Measurements from ENCODE around the gene PRMT7.

The PRMT7 gene

DNA sequence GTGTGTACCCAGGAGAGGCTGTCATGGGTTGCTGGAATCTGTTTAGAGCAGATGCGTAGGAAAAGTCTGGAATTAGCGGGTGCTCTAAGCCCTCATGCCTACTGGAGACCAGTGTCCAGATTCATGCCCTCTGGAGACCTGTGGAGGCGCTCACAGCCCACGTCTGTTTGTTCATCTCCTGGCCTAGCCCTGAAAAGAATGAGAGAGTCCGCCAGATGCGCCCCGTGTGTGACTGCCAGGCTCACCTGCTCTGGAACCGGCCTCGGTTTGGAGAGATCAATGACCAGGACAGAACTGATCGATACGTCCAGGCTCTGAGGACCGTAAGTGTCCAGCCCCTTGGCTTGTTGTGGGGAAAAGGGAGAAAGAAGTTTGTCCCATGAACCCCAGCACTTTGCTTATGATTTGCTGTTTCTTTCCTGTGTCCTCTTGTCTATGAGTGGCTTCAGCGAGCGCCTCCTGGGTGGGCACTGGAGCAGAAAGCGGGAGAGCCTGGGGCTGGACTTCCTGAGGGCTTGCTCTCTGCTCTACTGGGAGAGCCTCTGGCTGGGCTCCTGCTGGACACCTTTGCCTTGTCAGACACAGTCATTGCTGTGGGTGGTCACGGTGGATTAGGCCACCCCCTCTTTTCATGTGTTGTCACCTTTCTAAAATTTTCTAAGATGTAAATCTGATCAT, 35.3 kb downstream of the PRMT7 start:
- H3K36me3 ChIP-seq (ENCODE audit: control insufficient read depth in 1 of 2, insufficient read depth in 2 of 2, low read length in 2 of 2) = peaks cover 20 to 68% of the 10 kb centered on the region in 2 donors
- H3K9ac ChIP-seq (ENCODE audit: low read depth in 1 of 2, low read length in 2 of 2) = no peak overlapping the region

DNA sequence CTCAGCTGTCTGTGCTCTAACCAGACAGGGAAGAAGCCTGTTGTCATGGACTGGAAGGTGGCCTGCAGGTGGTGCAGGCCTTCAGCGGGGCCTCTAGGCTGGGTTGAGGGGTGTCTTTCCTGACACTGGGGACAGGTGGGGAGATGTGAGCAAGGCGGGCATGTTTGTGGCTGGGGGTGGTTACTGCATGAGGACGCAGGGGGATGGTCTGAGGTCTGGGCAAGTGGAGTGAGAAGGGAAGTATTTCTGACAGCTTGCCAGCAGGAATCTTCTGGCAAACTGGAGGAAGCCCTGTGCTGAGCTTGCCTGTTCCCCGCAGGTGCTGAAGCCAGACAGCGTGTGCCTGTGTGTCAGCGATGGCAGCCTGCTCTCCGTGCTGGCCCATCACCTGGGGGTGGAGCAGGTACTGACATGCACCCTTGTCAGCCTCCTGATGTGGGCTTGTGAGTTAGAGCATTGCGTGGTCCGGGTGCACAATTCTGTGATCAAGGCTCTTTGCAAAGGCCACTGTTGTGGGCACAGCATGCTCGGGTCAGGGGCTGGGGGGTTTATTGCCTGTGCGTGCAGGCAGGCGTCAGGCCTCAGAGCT, 36.2 kb downstream of the PRMT7 start:
- Histone ChIP-seq H3K9ac (ENCODE audit: low read depth in 1 of 2, low read length in 2 of 2) (no peak overlapping the region), H3K27me3 (ENCODE audit: control insufficient read depth in 1 of 2, insufficient read depth in 2 of 2, low read length in 2 of 2) (no peaks in the 10 kb centered on the region), H3K9me3 (ENCODE audit: control insufficient read depth in 1 of 2, low read length in 2 of 2) (no peaks in the 10 kb centered on the region), H3K27ac (ENCODE audit: low read depth, low read length) (no peak overlapping the region), H3K4me3 (ENCODE audit: low read depth in 1 of 2, low read length in 2 of 2) (no peak overlapping the region), H3K36me3 (ENCODE audit: control insufficient read depth in 1 of 2, insufficient read depth in 2 of 2, low read length in 2 of 2) (peaks cover 19 to 67% of the 10 kb centered on the region in 2 donors), H3K4me1 (ENCODE audit: control insufficient read depth in 1 of 2, insufficient read depth in 2 of 2, low read length in 2 of 2) (peaks cover 4 to 5% of the 10 kb centered on the region in 2 donors)

More for the DNA sequence above, 35.3 kb downstream of the PRMT7 start:
- Histone ChIP-seq H3K9me3 (ENCODE audit: control insufficient read depth in 1 of 2, low read length in 2 of 2) (no peaks in the 10 kb centered on the region), H3K4me1 (ENCODE audit: control insufficient read depth in 1 of 2, insufficient read depth in 2 of 2, low read length in 2 of 2) (no peaks in the 10 kb centered on the region), H3K4me3 (ENCODE audit: low read depth in 1 of 2, low read length in 2 of 2) (no peak overlapping the region), H3K27me3 (ENCODE audit: control insufficient read depth in 1 of 2, insufficient read depth in 2 of 2, low read length in 2 of 2) (no peaks in the 10 kb centered on the region), H3K27ac (ENCODE audit: low read depth, low read length) (no peak overlapping the region)

DNA sequence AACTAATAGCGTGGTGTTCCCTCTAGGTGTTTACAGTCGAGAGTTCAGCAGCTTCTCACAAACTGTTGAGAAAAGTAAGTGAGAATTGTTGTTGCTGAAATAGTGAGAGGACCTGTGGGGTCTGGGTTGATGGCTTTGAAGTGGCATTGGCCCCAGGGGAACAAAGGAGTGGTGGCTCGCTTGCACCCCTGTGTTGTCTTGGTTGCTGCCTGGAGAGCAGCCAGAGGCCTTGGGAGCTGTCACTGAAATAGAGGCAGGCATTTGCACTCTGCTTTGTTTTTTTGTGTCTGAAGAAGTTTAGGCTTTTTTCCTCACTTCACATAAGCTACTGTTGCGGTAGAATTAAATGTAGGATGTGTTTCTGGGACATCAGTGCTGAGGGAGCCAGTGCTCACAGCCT, 36.8 kb downstream of the PRMT7 start:
- Histone ChIP-seq H3K27me3 (ENCODE audit: control insufficient read depth in 1 of 2, insufficient read depth in 2 of 2, low read length in 2 of 2) (no peaks in the 10 kb centered on the region), H3K9me3 (ENCODE audit: control insufficient read depth in 1 of 2, low read length in 2 of 2) (no peaks in the 10 kb centered on the region), H3K27ac (ENCODE audit: low read depth, low read length) (no peak overlapping the region), H3K36me3 (ENCODE audit: control insufficient read depth in 1 of 2, insufficient read depth in 2 of 2, low read length in 2 of 2) (peaks cover 19 to 67% of the 10 kb centered on the region in 2 donors), H3K4me3 (ENCODE audit: low read depth in 1 of 2, low read length in 2 of 2) (no peak overlapping the region), H3K9ac (ENCODE audit: low read depth in 1 of 2, low read length in 2 of 2) (no peak overlapping the region), H3K4me1 (ENCODE audit: control insufficient read depth in 1 of 2, insufficient read depth in 2 of 2, low read length in 2 of 2) (peaks cover 8% of the 10 kb centered on the region in 2 donors)

DNA sequence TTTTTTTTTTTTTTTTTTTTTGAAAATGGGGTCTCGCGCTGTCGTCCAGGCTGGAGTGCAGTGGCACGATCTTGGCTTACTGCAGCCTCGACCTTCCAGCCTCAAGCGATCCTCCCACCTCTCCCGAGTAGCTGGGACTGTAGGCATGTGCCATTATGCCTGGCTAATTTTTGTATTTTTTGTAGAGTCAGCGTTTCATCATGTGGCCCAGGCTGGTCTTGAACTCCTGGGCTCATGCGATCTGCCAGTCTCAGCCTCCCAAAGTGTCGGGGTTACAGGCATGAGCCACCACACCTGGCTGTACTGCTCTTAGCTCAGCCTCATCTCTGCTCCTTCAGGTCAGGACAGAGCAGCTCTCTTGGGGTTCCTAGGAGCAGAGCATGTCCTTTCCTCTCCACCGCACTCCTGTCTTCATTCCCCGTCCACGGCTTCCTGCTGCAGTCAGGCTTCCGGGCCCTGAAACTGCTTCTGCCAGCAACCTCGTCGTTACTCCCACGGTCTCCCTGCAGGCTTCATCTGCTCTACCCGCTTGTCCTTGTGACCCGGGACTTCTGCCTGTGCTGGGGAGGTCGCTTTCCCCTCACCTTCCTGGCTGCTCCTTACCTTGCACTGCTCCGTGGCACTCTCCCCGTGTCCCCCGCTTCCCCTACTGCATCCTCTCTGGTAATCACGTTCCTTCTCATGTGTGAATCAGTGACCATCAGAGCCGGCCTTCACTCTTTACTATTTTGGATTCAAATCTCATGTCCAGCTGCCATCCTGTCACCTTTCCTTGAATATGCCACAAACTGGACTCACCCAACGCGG, 38.0 kb downstream of the PRMT7 start:
- peaks cover 24 to 65% of the 10 kb centered on the region in 2 donors for H3K36me3 ChIP-seq (ENCODE audit: control insufficient read depth in 1 of 2, insufficient read depth in 2 of 2, low read length in 2 of 2)
- no peaks in the 10 kb centered on the region for H3K27me3 ChIP-seq (ENCODE audit: control insufficient read depth in 1 of 2, insufficient read depth in 2 of 2, low read length in 2 of 2)
- no peaks in the 10 kb centered on the region for H3K9me3 ChIP-seq (ENCODE audit: control insufficient read depth in 1 of 2, low read length in 2 of 2)
- no peak overlapping the region for H3K9ac ChIP-seq (ENCODE audit: low read depth in 1 of 2, low read length in 2 of 2)
- peaks cover 8% of the 10 kb centered on the region in 2 donors for H3K4me1 ChIP-seq (ENCODE audit: control insufficient read depth in 1 of 2, insufficient read depth in 2 of 2, low read length in 2 of 2)
- no peak overlapping the region for H3K4me3 ChIP-seq (ENCODE audit: low read depth in 1 of 2, low read length in 2 of 2)
- H3K27ac ChIP-seq (ENCODE audit: low read depth, low read length) = no peak overlapping the region

DNA sequence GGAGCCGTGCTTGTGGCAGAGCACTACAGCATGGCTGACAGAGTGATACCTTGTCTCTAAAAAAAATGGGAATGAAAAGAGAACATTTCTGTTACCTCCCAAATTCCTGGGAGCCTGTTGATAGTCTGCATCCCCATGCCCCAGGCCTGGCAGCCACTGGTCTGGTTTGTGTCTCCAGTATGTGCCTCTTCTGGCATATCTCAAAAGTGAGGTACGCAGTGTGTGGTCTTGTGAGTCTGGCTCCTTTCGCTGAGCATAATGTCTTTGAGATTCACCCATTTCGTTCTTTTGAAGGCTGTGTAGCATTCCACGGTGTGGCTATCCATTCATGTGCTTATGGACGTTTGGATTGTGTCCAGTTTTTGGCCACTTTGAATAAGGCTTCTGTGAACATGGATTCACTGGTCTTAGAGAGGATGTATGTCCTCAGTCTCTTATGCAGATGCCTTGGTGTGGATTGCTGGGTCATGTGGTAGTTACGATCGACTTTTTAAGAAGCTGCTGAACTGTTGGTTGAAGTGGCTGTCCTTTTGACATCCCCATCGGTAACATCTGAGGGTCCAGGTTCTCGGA, 39.1 kb downstream of the PRMT7 start:
- Histone ChIP-seq H3K27me3 (ENCODE audit: control insufficient read depth in 1 of 2, insufficient read depth in 2 of 2, low read length in 2 of 2) (no peaks in the 10 kb centered on the region), H3K9ac (ENCODE audit: low read depth in 1 of 2, low read length in 2 of 2) (no peak overlapping the region), H3K27ac (ENCODE audit: low read depth, low read length) (no peak overlapping the region), H3K4me3 (ENCODE audit: low read depth in 1 of 2, low read length in 2 of 2) (no peak overlapping the region), H3K4me1 (ENCODE audit: control insufficient read depth in 1 of 2, insufficient read depth in 2 of 2, low read length in 2 of 2) (peaks cover 8% of the 10 kb centered on the region in 2 donors), H3K36me3 (ENCODE audit: control insufficient read depth in 1 of 2, insufficient read depth in 2 of 2, low read length in 2 of 2) (peaks cover 24 to 73% of the 10 kb centered on the region in 2 donors), H3K9me3 (ENCODE audit: control insufficient read depth in 1 of 2, low read length in 2 of 2) (no peaks in the 10 kb centered on the region)

DNA sequence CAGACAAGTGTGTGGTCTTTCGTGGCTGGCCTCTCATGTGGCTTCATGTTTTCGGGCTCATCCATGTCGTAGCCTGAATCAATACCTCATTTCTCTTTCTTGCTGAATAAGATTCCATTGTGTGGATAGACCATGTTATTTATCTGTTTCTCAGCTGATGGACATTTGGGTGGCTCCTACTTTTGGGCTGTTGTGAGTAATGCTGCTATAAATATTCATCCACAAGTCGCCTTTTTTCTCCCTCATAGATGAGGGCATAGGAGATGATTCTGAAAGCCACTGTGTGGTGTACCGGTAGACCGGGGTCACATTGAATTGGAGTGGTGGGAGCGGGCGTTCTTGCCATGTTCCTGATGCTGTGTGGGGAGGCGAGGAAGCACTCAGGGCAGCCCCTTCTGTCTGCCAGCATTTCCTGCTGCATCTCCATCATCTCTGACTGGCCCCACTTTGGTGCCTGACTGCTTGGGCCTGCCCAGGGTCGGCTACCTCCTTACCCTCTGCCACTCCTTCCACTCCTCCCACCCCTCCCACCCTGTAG, 40.1 kb downstream of the PRMT7 start:
- Histone ChIP-seq H3K36me3 (ENCODE audit: control insufficient read depth in 1 of 2, insufficient read depth in 2 of 2, low read length in 2 of 2) (peaks cover 19 to 70% of the 10 kb centered on the region in 2 donors), H3K9me3 (ENCODE audit: control insufficient read depth in 1 of 2, low read length in 2 of 2) (no peaks in the 10 kb centered on the region), H3K4me1 (ENCODE audit: control insufficient read depth in 1 of 2, insufficient read depth in 2 of 2, low read length in 2 of 2) (peaks cover 8 to 14% of the 10 kb centered on the region in 2 donors), H3K27ac (ENCODE audit: low read depth, low read length) (no peak overlapping the region), H3K27me3 (ENCODE audit: control insufficient read depth in 1 of 2, insufficient read depth in 2 of 2, low read length in 2 of 2) (no peaks in the 10 kb centered on the region), H3K9ac (ENCODE audit: low read depth in 1 of 2, low read length in 2 of 2) (no peak overlapping the region), H3K4me3 (ENCODE audit: low read depth in 1 of 2, low read length in 2 of 2) (no peak overlapping the region)

DNA sequence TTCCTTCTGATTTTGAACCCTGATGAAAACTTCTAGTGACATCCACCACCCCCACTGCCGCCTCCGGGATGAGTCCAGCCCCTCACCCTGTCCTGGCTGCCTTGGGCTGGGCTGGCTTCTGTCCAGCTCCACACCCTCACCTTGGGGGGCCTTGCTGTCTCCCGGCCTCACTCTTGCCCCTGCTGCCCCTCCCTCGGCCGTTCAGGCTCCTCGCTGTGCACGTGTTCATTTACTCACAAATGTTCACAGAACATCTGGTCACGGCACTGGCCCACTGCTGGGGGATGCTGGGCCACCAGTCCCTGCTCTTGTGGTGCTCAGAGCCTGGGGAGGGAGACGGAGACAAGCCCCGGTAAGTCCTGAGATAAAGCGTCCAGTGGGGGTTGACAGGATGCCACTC, 40.6 kb downstream of the PRMT7 start:
- no peaks in the 10 kb centered on the region for H3K27me3 ChIP-seq (ENCODE audit: control insufficient read depth in 1 of 2, insufficient read depth in 2 of 2, low read length in 2 of 2)
- H3K4me3 ChIP-seq (ENCODE audit: low read depth in 1 of 2, low read length in 2 of 2) = no peak overlapping the region
- H3K9me3 ChIP-seq (ENCODE audit: control insufficient read depth in 1 of 2, low read length in 2 of 2) = no peaks in the 10 kb centered on the region
- H3K4me1 ChIP-seq (ENCODE audit: control insufficient read depth in 1 of 2, insufficient read depth in 2 of 2, low read length in 2 of 2) = peaks cover 8 to 20% of the 10 kb centered on the region in 2 donors
- peaks cover 18 to 67% of the 10 kb centered on the region in 2 donors for H3K36me3 ChIP-seq (ENCODE audit: control insufficient read depth in 1 of 2, insufficient read depth in 2 of 2, low read length in 2 of 2)
- H3K9ac ChIP-seq (ENCODE audit: low read depth in 1 of 2, low read length in 2 of 2) = peak overlapping the region; percentile 7 to 20
- H3K27ac ChIP-seq (ENCODE audit: low read depth, low read length) = no peak overlapping the region

DNA sequence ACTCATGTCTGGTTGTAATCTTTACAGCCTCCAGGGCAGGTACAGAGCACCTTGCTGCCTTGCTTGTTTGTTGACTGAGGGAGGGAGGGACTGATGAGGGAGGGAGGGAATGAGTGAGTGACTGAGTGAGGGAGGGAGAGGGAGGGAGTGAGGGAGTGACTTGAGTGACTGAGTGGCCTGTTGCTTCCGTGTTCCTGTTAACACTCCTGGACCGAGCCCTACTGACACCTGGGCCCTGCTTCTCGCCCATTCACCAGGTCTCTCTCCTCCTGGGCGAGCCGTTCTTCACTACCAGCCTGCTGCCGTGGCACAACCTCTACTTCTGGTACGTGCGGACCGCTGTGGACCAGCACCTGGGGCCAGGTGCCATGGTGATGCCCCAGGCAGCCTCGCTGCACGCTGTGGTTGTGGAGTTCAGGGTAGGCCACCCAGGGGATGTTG, 41.2 kb downstream of the PRMT7 start:
- H3K9me3 ChIP-seq (ENCODE audit: control insufficient read depth in 1 of 2, low read length in 2 of 2) = no peaks in the 10 kb centered on the region
- H3K36me3 ChIP-seq (ENCODE audit: control insufficient read depth in 1 of 2, insufficient read depth in 2 of 2, low read length in 2 of 2) = peaks cover 16 to 70% of the 10 kb centered on the region in 2 donors
- peak overlapping the region; percentile 13 to 57 for H3K9ac ChIP-seq (ENCODE audit: low read depth in 1 of 2, low read length in 2 of 2)
- H3K27ac ChIP-seq (ENCODE audit: low read depth, low read length) = no peak overlapping the region
- H3K4me3 ChIP-seq (ENCODE audit: low read depth in 1 of 2, low read length in 2 of 2) = peak overlapping the region; percentile 5 to 60
- no peaks in the 10 kb centered on the region for H3K27me3 ChIP-seq (ENCODE audit: control insufficient read depth in 1 of 2, insufficient read depth in 2 of 2, low read length in 2 of 2)
- H3K4me1 ChIP-seq (ENCODE audit: control insufficient read depth in 1 of 2, insufficient read depth in 2 of 2, low read length in 2 of 2) = peaks cover 8 to 25% of the 10 kb centered on the region in 2 donors

DNA sequence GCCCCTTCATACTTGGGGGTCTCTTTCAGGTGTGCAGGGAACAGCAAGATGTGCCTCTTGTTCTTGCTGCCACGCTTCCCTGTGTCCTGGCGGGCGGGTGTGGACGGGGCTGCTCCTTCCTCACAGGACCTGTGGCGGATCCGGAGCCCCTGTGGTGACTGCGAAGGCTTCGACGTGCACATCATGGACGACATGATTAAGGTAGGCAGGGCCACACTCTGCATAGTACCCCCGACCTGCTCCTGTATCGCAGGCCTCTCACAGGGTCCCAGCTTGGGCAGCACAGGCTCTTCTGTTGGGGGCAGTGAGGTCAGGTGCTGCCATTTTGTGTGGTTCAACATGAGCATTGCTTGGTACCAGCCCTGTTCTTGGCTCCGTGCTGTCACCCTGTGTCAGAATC, 42.5 kb downstream of the PRMT7 start:
- Histone ChIP-seq H3K9ac (ENCODE audit: low read depth in 1 of 2, low read length in 2 of 2) (no peak overlapping the region), H3K27ac (ENCODE audit: low read depth, low read length) (no peak overlapping the region), H3K36me3 (ENCODE audit: control insufficient read depth in 1 of 2, insufficient read depth in 2 of 2, low read length in 2 of 2) (peaks cover 15 to 74% of the 10 kb centered on the region in 2 donors), H3K9me3 (ENCODE audit: control insufficient read depth in 1 of 2, low read length in 2 of 2) (no peaks in the 10 kb centered on the region), H3K4me3 (ENCODE audit: low read depth in 1 of 2, low read length in 2 of 2) (no peak overlapping the region), H3K4me1 (ENCODE audit: control insufficient read depth in 1 of 2, insufficient read depth in 2 of 2, low read length in 2 of 2) (peaks cover 8 to 36% of the 10 kb centered on the region in 2 donors), H3K27me3 (ENCODE audit: control insufficient read depth in 1 of 2, insufficient read depth in 2 of 2, low read length in 2 of 2) (no peaks in the 10 kb centered on the region)
